SU-DHL-6 (cell line): ENCODE data around the gene FLRT3.

Source experiments
- H2AFZ ChIP-seq: fragments of 200-600 bp; sonication (generic); 2 replicates; pipeline ENCODE4 v1.6.1; 2014; ENCODE audit warnings: low read depth, mild to moderate bottlenecking, moderate library complexity, mixed read lengths, antibody characterized with exemption, low read length; ENCODE audit not compliant: severe bottlenecking
- H3F3A ChIP-seq: fragments of 200-600 bp; shearing (Covaris generic); 2 replicates; pipeline ENCODE4 v1.6.0; 2016; ENCODE audit warnings: antibody characterized with exemption, mild to moderate bottlenecking; ENCODE audit not compliant: insufficient read depth
- H3K27ac ChIP-seq: fragments of 200-600 bp; sonication (generic); 2 replicates; pipeline ENCODE4 v1.5.1; 2016; ENCODE audit warnings: low read depth, mild to moderate bottlenecking, low read length, moderate library complexity, mixed read lengths
- H3K27me3 ChIP-seq: fragments of 200-600 bp; sonication (generic), shearing (Covaris generic); 2 replicates; pipeline ENCODE4 v1.6.0; 2014; ENCODE audit warnings: mild to moderate bottlenecking, low read length
- H3K36me3 ChIP-seq: fragments of 200-600 bp; sonication (generic); 2 replicates; pipeline ENCODE4 v1.6.1; 2014; ENCODE audit warnings: mild to moderate bottlenecking, low read length, mixed read lengths
- H3K4me2 ChIP-seq: fragments of 300-600, 200-600 bp; shearing (Covaris generic), sonication (generic); 2 replicates; pipeline ENCODE4 v1.6.0; 2014; ENCODE audit warnings: low read length, low read depth, mild to moderate bottlenecking; ENCODE audit not compliant: poor library complexity, severe bottlenecking
- H3K4me3 ChIP-seq: fragments of 200-600 bp; sonication (generic); 2 replicates; pipeline ENCODE4 v1.5.1; 2014; ENCODE audit warnings: antibody characterized with exemption, low read length, mild to moderate bottlenecking, mixed read lengths; ENCODE audit not compliant: insufficient read depth, poor library complexity, severe bottlenecking
- H3K79me2 ChIP-seq: fragments of 200-600 bp; sonication (generic); 2 replicates; pipeline ENCODE4 v1.6.1; 2014; ENCODE audit warnings: mild to moderate bottlenecking, low read length, moderate library complexity; ENCODE audit not compliant: insufficient read depth
- H3K9ac ChIP-seq: fragments of 200-600 bp; sonication (generic); 2 replicates; pipeline ENCODE4 v1.7.0; 2014; ENCODE audit warnings: mild to moderate bottlenecking, low read length
- H3K9me2 ChIP-seq: fragments of 200-600 bp; sonication (generic); replicated peaks from 2 replicates; pipeline ENCODE4 v1.6.1; 2014; ENCODE audit warnings: low read length; ENCODE audit not compliant: insufficient read depth
- H3K9me3 ChIP-seq: fragments of 200-600 bp; sonication (generic); 2 replicates; pipeline ENCODE4 v1.6.1; 2014; ENCODE audit warnings: low read length, mixed read lengths; ENCODE audit not compliant: insufficient read depth
- H4K20me1 ChIP-seq: fragments of 200-600 bp; sonication (generic); 2 replicates; pipeline ENCODE4 v1.6.1; 2014; ENCODE audit warnings: low read depth, mild to moderate bottlenecking, antibody characterized with exemption, low read length, moderate library complexity, mixed read lengths
- EZH2phosphoT487 ChIP-seq: fragments of 200-600 bp; sonication (generic), shearing (Covaris generic); conservative IDR thresholded peaks from 2 replicates; pipeline ENCODE4 v1.6.1; 2018; ENCODE audit warnings: mild to moderate bottlenecking, antibody characterized with exemption, low read length, moderate library complexity, mixed read lengths
- TF ChIP-seq, protein P1 (sequence below): fragments of 200-600 bp; sonication (generic); IDR thresholded peaks from one replicate; pipeline ENCODE4 v1.5.1; 2017; ENCODE audit warnings: antibody characterized with exemption, mild to moderate bottlenecking, low read length, moderate library complexity; ENCODE audit not compliant: insufficient read depth, poor library complexity, severe bottlenecking

Gene FLRT3

GRCh38 chr20:14360416-14360815 is 23.0 kb upstream of the FLRT3 start:
- Histone ChIP-seq H3F3A (no peaks in the 10 kb centered on the region), H3K27ac (no peak overlapping the region), H3K9me3 (no peaks in the 10 kb centered on the region), H2AFZ (no peak overlapping the region), H3K27me3 (no peaks in the 10 kb centered on the region), H3K9ac (no peak overlapping the region), H3K79me2 (no peaks in the 10 kb centered on the region), H3K9me2 (no peaks in the 10 kb centered on the region), H3K4me3 (no peak overlapping the region), H4K20me1 (no peaks in the 10 kb centered on the region), H3K4me2 (no peak overlapping the region), H3K36me3 (no peaks in the 10 kb centered on the region)
- no peak for TF ChIP-seq EZH2phosphoT487
- TF ChIP-seq, protein P1, sequence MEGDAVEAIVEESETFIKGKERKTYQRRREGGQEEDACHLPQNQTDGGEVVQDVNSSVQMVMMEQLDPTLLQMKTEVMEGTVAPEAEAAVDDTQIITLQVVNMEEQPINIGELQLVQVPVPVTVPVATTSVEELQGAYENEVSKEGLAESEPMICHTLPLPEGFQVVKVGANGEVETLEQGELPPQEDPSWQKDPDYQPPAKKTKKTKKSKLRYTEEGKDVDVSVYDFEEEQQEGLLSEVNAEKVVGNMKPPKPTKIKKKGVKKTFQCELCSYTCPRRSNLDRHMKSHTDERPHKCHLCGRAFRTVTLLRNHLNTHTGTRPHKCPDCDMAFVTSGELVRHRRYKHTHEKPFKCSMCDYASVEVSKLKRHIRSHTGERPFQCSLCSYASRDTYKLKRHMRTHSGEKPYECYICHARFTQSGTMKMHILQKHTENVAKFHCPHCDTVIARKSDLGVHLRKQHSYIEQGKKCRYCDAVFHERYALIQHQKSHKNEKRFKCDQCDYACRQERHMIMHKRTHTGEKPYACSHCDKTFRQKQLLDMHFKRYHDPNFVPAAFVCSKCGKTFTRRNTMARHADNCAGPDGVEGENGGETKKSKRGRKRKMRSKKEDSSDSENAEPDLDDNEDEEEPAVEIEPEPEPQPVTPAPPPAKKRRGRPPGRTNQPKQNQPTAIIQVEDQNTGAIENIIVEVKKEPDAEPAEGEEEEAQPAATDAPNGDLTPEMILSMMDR, result no peak

GRCh38 chr20:14355791-14356190 is 18.4 kb upstream of the FLRT3 start:
- Histone ChIP-seq H3K9me3 (no peaks in the 10 kb centered on the region), H3K9me2 (no peaks in the 10 kb centered on the region), H2AFZ (no peak overlapping the region), H3K9ac (no peak overlapping the region), H3K4me3 (no peak overlapping the region), H3K79me2 (no peaks in the 10 kb centered on the region), H3K4me2 (no peak overlapping the region), H3K27ac (no peak overlapping the region), H3K36me3 (no peaks in the 10 kb centered on the region), H4K20me1 (no peaks in the 10 kb centered on the region), H3K27me3 (no peaks in the 10 kb centered on the region), H3F3A (no peaks in the 10 kb centered on the region)
- TF ChIP-seq, protein P1, result no peak
- TF ChIP-seq EZH2phosphoT487, result no peak

- Histone ChIP-seq H3K9me2 (no peaks in the 10 kb centered on the region), H2AFZ (no peak overlapping the region), H3K36me3 (no peaks in the 10 kb centered on the region), H4K20me1 (no peaks in the 10 kb centered on the region), H3K79me2 (no peaks in the 10 kb centered on the region), H3K9ac (no peak overlapping the region), H3K27me3 (no peaks in the 10 kb centered on the region), H3F3A (no peaks in the 10 kb centered on the region), H3K9me3 (no peaks in the 10 kb centered on the region), H3K27ac (no peak overlapping the region), H3K4me2 (no peak overlapping the region), H3K4me3 (no peak overlapping the region)
- TF ChIP-seq, protein P1, result no peak
- no peak for TF ChIP-seq EZH2phosphoT487
Observed at GRCh38 chr20:14344746-14345145, 7.3 kb upstream of the FLRT3 start.

GRCh38 chr20:14343491-14344065 is 6.2 kb upstream of the FLRT3 start:
- Histone ChIP-seq H4K20me1 (no peaks in the 10 kb centered on the region), H3K4me2 (no peak overlapping the region), H2AFZ (no peak overlapping the region), H3K27me3 (no peaks in the 10 kb centered on the region), H3K9ac (no peak overlapping the region), H3K27ac (no peak overlapping the region), H3K79me2 (no peaks in the 10 kb centered on the region), H3K36me3 (no peaks in the 10 kb centered on the region), H3K9me3 (no peaks in the 10 kb centered on the region), H3K4me3 (no peak overlapping the region), H3K9me2 (no peaks in the 10 kb centered on the region), H3F3A (no peaks in the 10 kb centered on the region)
- TF ChIP-seq, protein P1, result no peak
- no peak for TF ChIP-seq EZH2phosphoT487
